ENCODE measurements around the gene ARAP3.

DNA sequence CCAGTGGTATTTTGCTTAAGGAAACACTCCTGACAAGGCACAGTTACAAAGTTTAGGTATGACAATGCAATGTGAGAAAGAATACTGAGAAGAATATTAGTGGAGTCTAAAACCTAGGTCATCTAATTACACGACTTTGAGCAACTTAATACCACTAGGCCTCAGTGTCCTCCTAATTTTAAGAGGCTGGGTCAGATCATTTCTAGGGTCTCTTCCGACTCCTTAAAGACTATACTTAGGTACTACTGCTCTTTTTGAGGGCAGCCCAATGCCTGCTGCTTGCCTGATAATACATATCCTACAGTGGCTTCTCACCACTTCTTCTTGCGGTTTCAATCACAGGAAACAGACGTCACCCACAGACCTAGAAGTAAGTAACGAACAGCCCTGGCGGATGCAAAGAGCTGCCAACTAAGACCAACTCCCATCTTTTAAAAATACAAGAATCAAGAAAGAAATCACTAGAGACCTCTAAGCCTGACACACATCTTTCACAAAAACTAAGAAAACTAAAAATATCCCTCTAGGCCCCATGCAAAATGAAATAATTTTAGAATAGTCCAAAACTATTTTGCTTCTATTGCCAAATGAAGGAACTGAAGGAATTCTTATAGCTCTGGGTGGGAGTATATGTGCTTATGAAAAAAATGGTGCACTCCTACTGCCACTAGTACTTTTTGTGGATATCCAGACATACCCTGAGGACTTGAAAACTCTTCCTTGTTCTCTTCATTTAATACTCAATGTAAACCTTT, 76.3 kb downstream of the ARAP3 start:
- TF ChIP-seq POLR2AphosphoS5 (IDR thresholded peaks at IDR 0.05; ENCODE audit: low read depth) (no peak), EZH2 (IDR thresholded peaks at IDR 0.05; ENCODE audit: low read depth, unreplicated experiment) (no peak), EZH2phosphoT487 (IDR thresholded peaks at IDR 0.05; ENCODE audit: unreplicated experiment) (no peak), CREB1 (CRISPR knock-in tag; IDR thresholded peaks at IDR 0.05; ENCODE audit: low read depth) (no peak), NANOG (IDR thresholded peaks at IDR 0.05; ENCODE audit: borderline replicate concordance) (no peak), JUNB (IDR thresholded peaks at IDR 0.05; ENCODE audit: unreplicated experiment) (no peak), ZNF331 (CRISPR knock-in tag; IDR thresholded peaks at IDR 0.05; ENCODE audit: low read depth) (no peak)
- TF ChIP-seq, protein P1, sequence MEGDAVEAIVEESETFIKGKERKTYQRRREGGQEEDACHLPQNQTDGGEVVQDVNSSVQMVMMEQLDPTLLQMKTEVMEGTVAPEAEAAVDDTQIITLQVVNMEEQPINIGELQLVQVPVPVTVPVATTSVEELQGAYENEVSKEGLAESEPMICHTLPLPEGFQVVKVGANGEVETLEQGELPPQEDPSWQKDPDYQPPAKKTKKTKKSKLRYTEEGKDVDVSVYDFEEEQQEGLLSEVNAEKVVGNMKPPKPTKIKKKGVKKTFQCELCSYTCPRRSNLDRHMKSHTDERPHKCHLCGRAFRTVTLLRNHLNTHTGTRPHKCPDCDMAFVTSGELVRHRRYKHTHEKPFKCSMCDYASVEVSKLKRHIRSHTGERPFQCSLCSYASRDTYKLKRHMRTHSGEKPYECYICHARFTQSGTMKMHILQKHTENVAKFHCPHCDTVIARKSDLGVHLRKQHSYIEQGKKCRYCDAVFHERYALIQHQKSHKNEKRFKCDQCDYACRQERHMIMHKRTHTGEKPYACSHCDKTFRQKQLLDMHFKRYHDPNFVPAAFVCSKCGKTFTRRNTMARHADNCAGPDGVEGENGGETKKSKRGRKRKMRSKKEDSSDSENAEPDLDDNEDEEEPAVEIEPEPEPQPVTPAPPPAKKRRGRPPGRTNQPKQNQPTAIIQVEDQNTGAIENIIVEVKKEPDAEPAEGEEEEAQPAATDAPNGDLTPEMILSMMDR (conservative IDR thresholded peaks at IDR 0.05; ENCODE audit: low read depth in 2 of 2): no peak
- TF ChIP-seq, protein P2, sequence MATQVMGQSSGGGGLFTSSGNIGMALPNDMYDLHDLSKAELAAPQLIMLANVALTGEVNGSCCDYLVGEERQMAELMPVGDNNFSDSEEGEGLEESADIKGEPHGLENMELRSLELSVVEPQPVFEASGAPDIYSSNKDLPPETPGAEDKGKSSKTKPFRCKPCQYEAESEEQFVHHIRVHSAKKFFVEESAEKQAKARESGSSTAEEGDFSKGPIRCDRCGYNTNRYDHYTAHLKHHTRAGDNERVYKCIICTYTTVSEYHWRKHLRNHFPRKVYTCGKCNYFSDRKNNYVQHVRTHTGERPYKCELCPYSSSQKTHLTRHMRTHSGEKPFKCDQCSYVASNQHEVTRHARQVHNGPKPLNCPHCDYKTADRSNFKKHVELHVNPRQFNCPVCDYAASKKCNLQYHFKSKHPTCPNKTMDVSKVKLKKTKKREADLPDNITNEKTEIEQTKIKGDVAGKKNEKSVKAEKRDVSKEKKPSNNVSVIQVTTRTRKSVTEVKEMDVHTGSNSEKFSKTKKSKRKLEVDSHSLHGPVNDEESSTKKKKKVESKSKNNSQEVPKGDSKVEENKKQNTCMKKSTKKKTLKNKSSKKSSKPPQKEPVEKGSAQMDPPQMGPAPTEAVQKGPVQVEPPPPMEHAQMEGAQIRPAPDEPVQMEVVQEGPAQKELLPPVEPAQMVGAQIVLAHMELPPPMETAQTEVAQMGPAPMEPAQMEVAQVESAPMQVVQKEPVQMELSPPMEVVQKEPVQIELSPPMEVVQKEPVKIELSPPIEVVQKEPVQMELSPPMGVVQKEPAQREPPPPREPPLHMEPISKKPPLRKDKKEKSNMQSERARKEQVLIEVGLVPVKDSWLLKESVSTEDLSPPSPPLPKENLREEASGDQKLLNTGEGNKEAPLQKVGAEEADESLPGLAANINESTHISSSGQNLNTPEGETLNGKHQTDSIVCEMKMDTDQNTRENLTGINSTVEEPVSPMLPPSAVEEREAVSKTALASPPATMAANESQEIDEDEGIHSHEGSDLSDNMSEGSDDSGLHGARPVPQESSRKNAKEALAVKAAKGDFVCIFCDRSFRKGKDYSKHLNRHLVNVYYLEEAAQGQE (IDR thresholded peaks at IDR 0.05; ENCODE audit: unreplicated experiment): no peak
- TF ChIP-seq, protein P3, sequence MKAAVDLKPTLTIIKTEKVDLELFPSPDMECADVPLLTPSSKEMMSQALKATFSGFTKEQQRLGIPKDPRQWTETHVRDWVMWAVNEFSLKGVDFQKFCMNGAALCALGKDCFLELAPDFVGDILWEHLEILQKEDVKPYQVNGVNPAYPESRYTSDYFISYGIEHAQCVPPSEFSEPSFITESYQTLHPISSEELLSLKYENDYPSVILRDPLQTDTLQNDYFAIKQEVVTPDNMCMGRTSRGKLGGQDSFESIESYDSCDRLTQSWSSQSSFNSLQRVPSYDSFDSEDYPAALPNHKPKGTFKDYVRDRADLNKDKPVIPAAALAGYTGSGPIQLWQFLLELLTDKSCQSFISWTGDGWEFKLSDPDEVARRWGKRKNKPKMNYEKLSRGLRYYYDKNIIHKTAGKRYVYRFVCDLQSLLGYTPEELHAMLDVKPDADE (IDR thresholded peaks at IDR 0.05): no peak
